H9 (cell line): ENCODE data around the gene STH. TPM values are rescaled to one million over a fixed set of nuclear protein-coding genes. Genes with fewer than 3 reads are reported as not detected.

Experiments used
- DNase-seq: peaks from one replicate; pipeline ENCODE4 v3.0.0-alpha.2; 2017
- H2AFZ ChIP-seq: one replicate; pipeline ENCODE4 v1.6.1; 2013; ENCODE audit warnings: mild to moderate bottlenecking, low read length, control low read depth, moderate library complexity
- H2AK5ac ChIP-seq: 2 replicates; pipeline ENCODE4 v1.6.1; 2013; ENCODE audit warnings: low read length, control low read depth, mixed read lengths; ENCODE audit not compliant: insufficient read length
- H2BK120ac ChIP-seq: one replicate; pipeline ENCODE4 v1.6.1; 2013; ENCODE audit warnings: low read depth, mild to moderate bottlenecking, low read length, control low read depth, inconsistent platforms; ENCODE audit not compliant: poor library complexity, severe bottlenecking
- H2BK12ac ChIP-seq: 2 replicates; pipeline ENCODE4 v1.6.1; 2013; ENCODE audit warnings: low read length, control low read depth, mixed read lengths, low read depth; ENCODE audit not compliant: insufficient read length
- H2BK15ac ChIP-seq: 2 replicates; pipeline ENCODE4 v1.6.1; 2013; ENCODE audit warnings: low read depth, low read length, control low read depth
- H2BK20ac ChIP-seq: one replicate; pipeline ENCODE4 v1.6.1; 2013; ENCODE audit warnings: low read depth, mild to moderate bottlenecking, low read length, control low read depth, inconsistent platforms; ENCODE audit not compliant: poor library complexity, severe bottlenecking
- H2BK5ac ChIP-seq: 2 replicates; pipeline ENCODE4 v1.6.1; 2013; ENCODE audit warnings: low read length, control low read depth, mixed read lengths; ENCODE audit not compliant: insufficient read length
- H3K14ac ChIP-seq: 2 replicates; pipeline ENCODE4 v1.6.1; 2013; ENCODE audit warnings: low read length, control low read depth; ENCODE audit not compliant: insufficient read depth
- H3K18ac ChIP-seq: 2 replicates; pipeline ENCODE4 v1.6.1; 2013; ENCODE audit warnings: low read depth, mild to moderate bottlenecking, mixed read lengths, low read length, control low read depth; ENCODE audit not compliant: insufficient read length
- H3K23ac ChIP-seq: 2 replicates; pipeline ENCODE4 v1.6.1; 2013; ENCODE audit warnings: low read length, control low read depth, mixed read lengths, low read depth; ENCODE audit not compliant: insufficient read length
- H3K23me2 ChIP-seq: 2 replicates; pipeline ENCODE4 v1.6.1; 2013; ENCODE audit warnings: low read depth, mild to moderate bottlenecking, mixed read lengths, low read length, control low read depth; ENCODE audit not compliant: insufficient read length, poor library complexity, severe bottlenecking
- H3K27ac ChIP-seq: 2 replicates; pipeline ENCODE4 v1.5.1; 2013; ENCODE audit warnings: low read length, control low read depth, mixed read lengths, low read depth; ENCODE audit not compliant: insufficient read length
- H3K27me3 ChIP-seq: 2 replicates; pipeline ENCODE4 v1.6.1; 2013; ENCODE audit warnings: low read length, control low read depth, inconsistent platforms; ENCODE audit not compliant: insufficient read depth
- H3K4ac ChIP-seq: 2 replicates; pipeline ENCODE4 v1.6.1; 2013; ENCODE audit warnings: low read depth, mild to moderate bottlenecking, control low read depth, inconsistent platforms, low read length, moderate library complexity
- H3K4me1 ChIP-seq: 2 replicates; pipeline ENCODE4 v1.6.1; 2013; ENCODE audit warnings: low read length, control low read depth, inconsistent platforms; ENCODE audit not compliant: insufficient read depth
- H3K4me2 ChIP-seq: 2 replicates; pipeline ENCODE4 v1.6.1; 2013; ENCODE audit warnings: low read length, control low read depth, mixed read lengths; ENCODE audit not compliant: insufficient read length, insufficient read depth
- H3K56ac ChIP-seq: 2 replicates; pipeline ENCODE4 v1.6.1; 2013; ENCODE audit warnings: low read depth, mild to moderate bottlenecking, mixed read lengths, low read length, control low read depth; ENCODE audit not compliant: insufficient read length
- H3K79me1 ChIP-seq: 2 replicates; pipeline ENCODE4 v1.6.1; 2013; ENCODE audit warnings: low read depth, mild to moderate bottlenecking, moderate library complexity, low read length, control low read depth, inconsistent platforms; ENCODE audit not compliant: insufficient read depth, poor library complexity, severe bottlenecking
- H3K79me2 ChIP-seq: 2 replicates; pipeline ENCODE4 v1.6.1; 2013; ENCODE audit warnings: low read length, control low read depth, inconsistent platforms; ENCODE audit not compliant: insufficient read depth
- H3K9ac ChIP-seq: 2 replicates; pipeline ENCODE4 v1.6.1; 2013; ENCODE audit warnings: low read length, control low read depth, mixed read lengths; ENCODE audit not compliant: insufficient read length; ENCODE audit errors: extremely low read depth
- H3K9me3 ChIP-seq: one replicate; pipeline ENCODE4 v1.6.1; 2013; ENCODE audit warnings: low read depth, low read length, inconsistent platforms; ENCODE audit not compliant: control insufficient read depth
- H3T11ph ChIP-seq: one replicate; pipeline ENCODE4 v1.6.1; 2013; ENCODE audit warnings: mild to moderate bottlenecking, low read length, control low read depth, inconsistent platforms
- H4K20me1 ChIP-seq: one replicate; pipeline ENCODE4 v1.6.1; 2013; ENCODE audit not compliant: control insufficient read depth, insufficient read length, insufficient read depth
- H4K5ac ChIP-seq: 2 replicates; pipeline ENCODE4 v1.6.1; 2013; ENCODE audit warnings: low read depth, mild to moderate bottlenecking, mixed read lengths, low read length, control low read depth; ENCODE audit not compliant: insufficient read length
- H4K8ac ChIP-seq: replicated peaks from 2 replicates; pipeline ENCODE4 v1.6.1; 2013; ENCODE audit warnings: low read length, control low read depth, mixed read lengths, low read depth; ENCODE audit not compliant: insufficient read length
- H4K91ac ChIP-seq: 2 replicates; pipeline ENCODE4 v1.6.1; 2013; ENCODE audit warnings: low read depth, mild to moderate bottlenecking, moderate library complexity, mixed read lengths, low read length, control low read depth; ENCODE audit not compliant: insufficient read length
- H3K27ac Mint-ChIP-seq, 3 experiments: 2 replicates in 2 of 3; 3 replicates in 1 of 3; pipeline ENCODE4 v1.8.0; 2020 to 2021; ENCODE audit warnings: mixed read lengths in 3 of 3, mild to moderate bottlenecking in 1 of 3, moderate library complexity in 1 of 3
- H3K27me3 Mint-ChIP-seq: 2 replicates; pipeline ENCODE4 v1.8.0; 2021; ENCODE audit warnings: low read depth, mild to moderate bottlenecking, moderate library complexity, mixed read lengths
- H3K36me3 Mint-ChIP-seq, 3 experiments: 2 replicates in 2 of 3; 3 replicates in 1 of 3; pipeline ENCODE4 v1.8.0; 2020 to 2021; ENCODE audit warnings: low read depth in 3 of 3, mixed read lengths in 3 of 3; ENCODE audit not compliant: insufficient read depth in 1 of 3
- H3K4me1 Mint-ChIP-seq, 2 experiments: 2 replicates each; pipeline ENCODE4 v1.8.0; 2020; ENCODE audit warnings: mixed read lengths in 2 of 2
- H3K4me3 Mint-ChIP-seq, 2 experiments: 2 replicates in 1 of 2; 3 replicates in 1 of 2; pipeline ENCODE4 v1.8.0; 2020 to 2021; ENCODE audit warnings: mild to moderate bottlenecking in 2 of 2, mixed read lengths in 2 of 2, moderate library complexity in 1 of 2
- H3K9me3 Mint-ChIP-seq, 2 experiments: 2 replicates in 1 of 2; 3 replicates in 1 of 2; pipeline ENCODE4 v1.8.0; 2020; ENCODE audit warnings: mild to moderate bottlenecking in 2 of 2, mixed read lengths in 2 of 2, moderate library complexity in 1 of 2
- CTCF ChIP-seq: fragments of 200-600 bp; sonication (generic); conservative IDR thresholded peaks from 3 replicates; pipeline ENCODE4 v1.8.0; 2021; ENCODE audit warnings: antibody characterized with exemption, mild to moderate bottlenecking
- WGBS: extraction: QIAGEN DNeasy Blood & Tissue Kit; methylation state at CpG from one replicate; pipeline ENCODE4 v1.1.7; 2013; ENCODE audit warnings: missing lambda C conversion rate, low lambda C conversion rate, mixed read lengths; ENCODE audit not compliant: insufficient read length; ENCODE audit errors: extremely low coverage; 5-methylcytosine and 5-hydroxymethylcytosine counted together
- total RNA-seq: library from RNA; stranded (reverse); gene quantifications from 2 replicates; pipeline ENCODE4 v1.2.1, GENCODE V29; 2021

The STH gene
- total RNA-seq, 1 experiment from 2014 or later: not detected

GRCh38 chr17:45987706-45988105 is 11.3 kb upstream of the STH start:
- Histone ChIP-seq H3K4me2 (no peak overlapping the region), H2BK5ac (no peak overlapping the region), H2AFZ (no peak overlapping the region), H4K91ac (no peak overlapping the region), H3K27ac (no peak overlapping the region), H3K14ac (no peak overlapping the region), H4K8ac (no peak overlapping the region), H4K5ac (no peak overlapping the region), H3K56ac (no peak overlapping the region), H2BK12ac (no peak overlapping the region), H3K27me3 (no peaks in the 10 kb centered on the region), H3K9me3 (no peaks in the 10 kb centered on the region), H2BK20ac (no peak overlapping the region), H2AK5ac (no peak overlapping the region), H3K79me1 (no peaks in the 10 kb centered on the region), H3K9ac (no peak overlapping the region), H4K20me1 (no peaks in the 10 kb centered on the region), H3K23ac (no peak overlapping the region), H2BK120ac (no peak overlapping the region), H3K4me1 (no peaks in the 10 kb centered on the region), H3K23me2 (no peaks in the 10 kb centered on the region), H3K4ac (no peak overlapping the region), H3K18ac (no peak overlapping the region), H2BK15ac (no peak overlapping the region), H3T11ph (no peak overlapping the region), H3K79me2 (no peaks in the 10 kb centered on the region)
- peaks cover 4 to 7% of the 10 kb centered on the region in 2 experiments; a peak in 3 of 5 replicates for H3K9me3 Mint-ChIP-seq
- peaks cover 8% of the 10 kb centered on the region in 2 experiments for H3K4me1 Mint-ChIP-seq
- H3K27ac Mint-ChIP-seq: no peak overlapping the region; a peak in 1 of 7 replicates
- TF ChIP-seq CTCF: no peak
- no CpG with 5 or more reads among the region's 5 CpGs for WGBS
- H3K27me3 Mint-ChIP-seq: peaks cover 6% of the 10 kb centered on the region
- no peak overlapping the region for H3K4me3 Mint-ChIP-seq
- DNase-seq: no peak
- no peaks in the 10 kb centered on the region for H3K36me3 Mint-ChIP-seq
